SU-DHL-6 (cell line): ENCODE data around the gene ZNF792.

Source experiments
- H2AFZ ChIP-seq: fragments of 200-600 bp; sonication (generic); 2 replicates; pipeline ENCODE4 v1.6.1; 2014; ENCODE audit warnings: low read depth, mild to moderate bottlenecking, moderate library complexity, mixed read lengths, antibody characterized with exemption, low read length; ENCODE audit not compliant: severe bottlenecking
- H3F3A ChIP-seq: fragments of 200-600 bp; shearing (Covaris generic); 2 replicates; pipeline ENCODE4 v1.6.0; 2016; ENCODE audit warnings: antibody characterized with exemption, mild to moderate bottlenecking; ENCODE audit not compliant: insufficient read depth
- H3K27ac ChIP-seq: fragments of 200-600 bp; sonication (generic); 2 replicates; pipeline ENCODE4 v1.5.1; 2016; ENCODE audit warnings: low read depth, mild to moderate bottlenecking, low read length, moderate library complexity, mixed read lengths
- H3K27me3 ChIP-seq: fragments of 200-600 bp; sonication (generic), shearing (Covaris generic); 2 replicates; pipeline ENCODE4 v1.6.0; 2014; ENCODE audit warnings: mild to moderate bottlenecking, low read length
- H3K36me3 ChIP-seq: fragments of 200-600 bp; sonication (generic); 2 replicates; pipeline ENCODE4 v1.6.1; 2014; ENCODE audit warnings: mild to moderate bottlenecking, low read length, mixed read lengths
- H3K4me2 ChIP-seq: fragments of 300-600, 200-600 bp; shearing (Covaris generic), sonication (generic); 2 replicates; pipeline ENCODE4 v1.6.0; 2014; ENCODE audit warnings: low read length, low read depth, mild to moderate bottlenecking; ENCODE audit not compliant: poor library complexity, severe bottlenecking
- H3K4me3 ChIP-seq: fragments of 200-600 bp; sonication (generic); 2 replicates; pipeline ENCODE4 v1.5.1; 2014; ENCODE audit warnings: antibody characterized with exemption, low read length, mild to moderate bottlenecking, mixed read lengths; ENCODE audit not compliant: insufficient read depth, poor library complexity, severe bottlenecking
- H3K79me2 ChIP-seq: fragments of 200-600 bp; sonication (generic); 2 replicates; pipeline ENCODE4 v1.6.1; 2014; ENCODE audit warnings: mild to moderate bottlenecking, low read length, moderate library complexity; ENCODE audit not compliant: insufficient read depth
- H3K9ac ChIP-seq: fragments of 200-600 bp; sonication (generic); 2 replicates; pipeline ENCODE4 v1.7.0; 2014; ENCODE audit warnings: mild to moderate bottlenecking, low read length
- H3K9me2 ChIP-seq: fragments of 200-600 bp; sonication (generic); replicated peaks from 2 replicates; pipeline ENCODE4 v1.6.1; 2014; ENCODE audit warnings: low read length; ENCODE audit not compliant: insufficient read depth
- H3K9me3 ChIP-seq: fragments of 200-600 bp; sonication (generic); 2 replicates; pipeline ENCODE4 v1.6.1; 2014; ENCODE audit warnings: low read length, mixed read lengths; ENCODE audit not compliant: insufficient read depth
- H4K20me1 ChIP-seq: fragments of 200-600 bp; sonication (generic); 2 replicates; pipeline ENCODE4 v1.6.1; 2014; ENCODE audit warnings: low read depth, mild to moderate bottlenecking, antibody characterized with exemption, low read length, moderate library complexity, mixed read lengths
- CTCF ChIP-seq: fragments of 200-600 bp; sonication (generic); IDR thresholded peaks from one replicate; pipeline ENCODE4 v1.5.1; 2017; ENCODE audit warnings: antibody characterized with exemption, mild to moderate bottlenecking, low read length, moderate library complexity; ENCODE audit not compliant: insufficient read depth, poor library complexity, severe bottlenecking
- EZH2phosphoT487 ChIP-seq: fragments of 200-600 bp; sonication (generic), shearing (Covaris generic); conservative IDR thresholded peaks from 2 replicates; pipeline ENCODE4 v1.6.1; 2018; ENCODE audit warnings: mild to moderate bottlenecking, antibody characterized with exemption, low read length, moderate library complexity, mixed read lengths

The ZNF792 gene

GRCh38 chr19:34997071-34997617, 33.1 kb upstream of the ZNF792 start:
- no peak overlapping the region for H3K9ac ChIP-seq
- H2AFZ ChIP-seq, result no peak overlapping the region
- no peaks in the 10 kb centered on the region for H3K27me3 ChIP-seq
- H3K36me3 ChIP-seq, result no peaks in the 10 kb centered on the region
- no peaks in the 10 kb centered on the region for H3K9me2 ChIP-seq
- peaks cover 3% of the 10 kb centered on the region; the same call in 1 of the 2 replicates for H3F3A ChIP-seq
- H3K4me3 ChIP-seq, result no peak overlapping the region
- H3K27ac ChIP-seq, result no peak overlapping the region
- TF ChIP-seq EZH2phosphoT487 (no peak), CTCF (no peak)
- H3K9me3 ChIP-seq, result no peaks in the 10 kb centered on the region
- no peaks in the 10 kb centered on the region for H4K20me1 ChIP-seq
- H3K4me2 ChIP-seq, result no peak overlapping the region
- H3K79me2 ChIP-seq, result peaks cover 16% of the 10 kb centered on the region

GRCh38 chr19:34995551-34995950, 31.5 kb upstream of the ZNF792 start:
- no peaks in the 10 kb centered on the region for H3K27me3 ChIP-seq
- H2AFZ ChIP-seq, result no peak overlapping the region
- no peaks in the 10 kb centered on the region for H3F3A ChIP-seq
- no peak overlapping the region for H3K9ac ChIP-seq
- no peak overlapping the region for H3K4me3 ChIP-seq
- no peaks in the 10 kb centered on the region for H4K20me1 ChIP-seq
- H3K4me2 ChIP-seq, result no peak overlapping the region
- peaks cover under 1% of the 10 kb centered on the region; the same call in 1 of the 2 replicates for H3K79me2 ChIP-seq
- no peaks in the 10 kb centered on the region for H3K9me3 ChIP-seq
- TF ChIP-seq EZH2phosphoT487 (no peak), CTCF (no peak)
- H3K36me3 ChIP-seq, result no peaks in the 10 kb centered on the region
- H3K9me2 ChIP-seq, result no peaks in the 10 kb centered on the region
- H3K27ac ChIP-seq, result no peak overlapping the region

GRCh38 chr19:34994643-34995541, 30.9 kb upstream of the ZNF792 start:
- TF ChIP-seq EZH2phosphoT487, result no peak
- TF ChIP-seq CTCF, result no peak
- Histone ChIP-seq H3K79me2 (no peaks in the 10 kb centered on the region), H3K36me3 (no peaks in the 10 kb centered on the region), H3K9me3 (no peaks in the 10 kb centered on the region), H3K9me2 (no peaks in the 10 kb centered on the region), H3K9ac (no peak overlapping the region), H3K4me2 (no peak overlapping the region), H4K20me1 (no peaks in the 10 kb centered on the region), H3K27me3 (no peaks in the 10 kb centered on the region), H3F3A (no peaks in the 10 kb centered on the region), H3K27ac (no peak overlapping the region), H3K4me3 (no peak overlapping the region), H2AFZ (no peak overlapping the region)
